ENCODE results near the gene CCDC28A.

DNA sequence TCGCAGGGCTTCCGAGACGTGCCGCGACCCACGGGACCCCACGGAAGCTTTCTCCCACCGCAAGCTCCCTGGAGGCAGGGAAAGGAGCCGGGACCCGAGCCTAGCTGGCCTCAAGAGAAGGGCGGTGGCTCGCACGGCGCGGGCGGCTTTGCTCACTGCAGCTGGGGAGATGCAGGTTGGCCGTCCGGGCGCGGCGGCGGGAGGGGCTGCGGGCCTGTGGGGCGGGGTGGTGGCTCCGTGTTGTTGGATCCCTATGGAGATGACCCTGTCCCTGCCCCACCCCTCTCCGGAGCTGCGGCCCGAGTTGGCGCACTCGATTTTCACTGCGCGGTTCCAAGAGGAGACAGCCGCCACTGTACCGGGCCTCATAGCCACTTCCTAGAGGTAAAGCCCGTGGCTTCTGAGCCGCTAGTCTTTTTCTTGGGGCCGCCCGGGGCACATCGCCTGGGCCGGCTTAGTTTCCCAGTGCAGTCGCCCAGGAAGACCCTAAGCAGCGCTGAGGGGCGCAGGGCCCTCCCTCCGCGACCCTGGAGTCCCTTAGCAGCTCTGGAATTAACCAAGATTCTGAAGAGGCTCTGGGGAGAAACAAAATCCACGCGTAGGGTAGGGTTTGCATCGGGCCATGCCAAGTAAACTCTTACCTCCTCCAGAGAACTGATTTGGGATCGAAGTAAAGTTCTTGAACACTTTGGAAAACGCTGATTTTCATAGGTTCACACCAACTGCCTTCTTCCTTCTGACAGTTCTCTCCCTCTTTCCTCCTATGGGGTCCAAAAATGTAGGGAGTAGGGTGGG is 22.4 kb downstream of the CCDC28A start, which contains the start of gene ECT2L:
- no peak for TF ChIP-seq SMC3 (IDR thresholded peaks at IDR 0.05)
- TF ChIP-seq, protein P1, sequence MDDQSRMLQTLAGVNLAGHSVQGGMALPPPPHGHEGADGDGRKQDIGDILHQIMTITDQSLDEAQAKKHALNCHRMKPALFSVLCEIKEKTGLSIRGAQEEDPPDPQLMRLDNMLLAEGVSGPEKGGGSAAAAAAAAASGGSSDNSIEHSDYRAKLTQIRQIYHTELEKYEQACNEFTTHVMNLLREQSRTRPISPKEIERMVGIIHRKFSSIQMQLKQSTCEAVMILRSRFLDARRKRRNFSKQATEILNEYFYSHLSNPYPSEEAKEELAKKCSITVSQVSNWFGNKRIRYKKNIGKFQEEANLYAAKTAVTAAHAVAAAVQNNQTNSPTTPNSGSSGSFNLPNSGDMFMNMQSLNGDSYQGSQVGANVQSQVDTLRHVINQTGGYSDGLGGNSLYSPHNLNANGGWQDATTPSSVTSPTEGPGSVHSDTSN (IDR thresholded peaks at IDR 0.05): no peak
- TF ChIP-seq, protein P2, sequence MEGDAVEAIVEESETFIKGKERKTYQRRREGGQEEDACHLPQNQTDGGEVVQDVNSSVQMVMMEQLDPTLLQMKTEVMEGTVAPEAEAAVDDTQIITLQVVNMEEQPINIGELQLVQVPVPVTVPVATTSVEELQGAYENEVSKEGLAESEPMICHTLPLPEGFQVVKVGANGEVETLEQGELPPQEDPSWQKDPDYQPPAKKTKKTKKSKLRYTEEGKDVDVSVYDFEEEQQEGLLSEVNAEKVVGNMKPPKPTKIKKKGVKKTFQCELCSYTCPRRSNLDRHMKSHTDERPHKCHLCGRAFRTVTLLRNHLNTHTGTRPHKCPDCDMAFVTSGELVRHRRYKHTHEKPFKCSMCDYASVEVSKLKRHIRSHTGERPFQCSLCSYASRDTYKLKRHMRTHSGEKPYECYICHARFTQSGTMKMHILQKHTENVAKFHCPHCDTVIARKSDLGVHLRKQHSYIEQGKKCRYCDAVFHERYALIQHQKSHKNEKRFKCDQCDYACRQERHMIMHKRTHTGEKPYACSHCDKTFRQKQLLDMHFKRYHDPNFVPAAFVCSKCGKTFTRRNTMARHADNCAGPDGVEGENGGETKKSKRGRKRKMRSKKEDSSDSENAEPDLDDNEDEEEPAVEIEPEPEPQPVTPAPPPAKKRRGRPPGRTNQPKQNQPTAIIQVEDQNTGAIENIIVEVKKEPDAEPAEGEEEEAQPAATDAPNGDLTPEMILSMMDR (IDR thresholded peaks at IDR 0.05): no peak
- TF ChIP-seq, protein P3, sequence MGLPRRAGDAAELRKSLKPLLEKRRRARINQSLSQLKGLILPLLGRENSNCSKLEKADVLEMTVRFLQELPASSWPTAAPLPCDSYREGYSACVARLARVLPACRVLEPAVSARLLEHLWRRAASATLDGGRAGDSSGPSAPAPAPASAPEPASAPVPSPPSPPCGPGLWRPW (IDR thresholded peaks at IDR 0.05): no peak
- TF ChIP-seq HDAC2 (IDR thresholded peaks at IDR 0.05): no peak
- TF ChIP-seq EP300 (IDR thresholded peaks at IDR 0.05): no peak

All from A549 (cell line).